HEK293 (cell line): ENCODE measurements around the gene YIF1B.

Experiments
- ATF2 ChIP-seq: fragments of 450-650 bp; formaldehyde crosslinking; IDR thresholded peaks from 2 replicates; pipeline ENCODE4 v1.5.1; 2016; ENCODE audit warnings: missing biosample characterization, missing genetic modification characterization, low read depth
- CTCF ChIP-seq: fragments of 450-650 bp; formaldehyde crosslinking; IDR thresholded peaks from 2 replicates; pipeline ENCODE4 v1.5.1; 2016; ENCODE audit warnings: missing biosample characterization, missing genetic modification characterization
- KLF1 ChIP-seq: fragments of 450-650 bp; formaldehyde crosslinking; IDR thresholded peaks from 2 replicates; pipeline ENCODE4 v1.5.1; 2016; ENCODE audit warnings: missing biosample characterization, missing genetic modification characterization
- YY1 ChIP-seq: fragments of 450-650 bp; formaldehyde crosslinking; IDR thresholded peaks from 2 replicates; pipeline ENCODE4 v1.5.1; 2018; ENCODE audit warnings: missing biosample characterization, missing genetic modification characterization
- ZBTB20 ChIP-seq: fragments of 450-650 bp; formaldehyde crosslinking; IDR thresholded peaks from 2 replicates; pipeline ENCODE4 v1.5.1; 2016; ENCODE audit warnings: missing biosample characterization, missing genetic modification characterization
- ZNF121 ChIP-seq: fragments of 450-650 bp; formaldehyde crosslinking; IDR thresholded peaks from 2 replicates; pipeline ENCODE4 v1.5.1; 2016; ENCODE audit warnings: missing biosample characterization, missing genetic modification characterization
- ZNF138 ChIP-seq: fragments of 450-650 bp; formaldehyde crosslinking; IDR thresholded peaks from 2 replicates; pipeline ENCODE4 v1.5.1; 2016; ENCODE audit warnings: missing biosample characterization, missing genetic modification characterization, borderline replicate concordance
- ZNF239 ChIP-seq: fragments of 450-650 bp; formaldehyde crosslinking; IDR thresholded peaks from 2 replicates; pipeline ENCODE4 v1.5.1; 2016; ENCODE audit warnings: missing biosample characterization, missing genetic modification characterization
- ZNF274 ChIP-seq, 2 experiments: fragments of 200-500 bp in 1 of 2; fragments of 450-650 bp in 1 of 2; sonication (Bioruptor generic) in 1 of 2; formaldehyde crosslinking in 1 of 2; IDR thresholded peaks; 2 replicates each; pipeline versions ENCODE4 v1.5.1 to v1.6.1; 2014 to 2016; ENCODE audit warnings: borderline replicate concordance in 1 of 2, inconsistent platforms in 1 of 2, low read length in 1 of 2, missing biosample characterization in 1 of 2, missing genetic modification characterization in 1 of 2
- ZNF292 ChIP-seq: fragments of 450-650 bp; formaldehyde crosslinking; IDR thresholded peaks from 2 replicates; pipeline ENCODE4 v1.5.1; 2016; ENCODE audit warnings: low read depth, missing biosample characterization, missing genetic modification characterization, borderline replicate concordance
- ZNF302 ChIP-seq: fragments of 450-650 bp; formaldehyde crosslinking; IDR thresholded peaks from 2 replicates; pipeline ENCODE4 v1.5.1; 2016; ENCODE audit warnings: missing biosample characterization, missing genetic modification characterization, low read depth
- ZNF624 ChIP-seq: fragments of 450-650 bp; formaldehyde crosslinking; IDR thresholded peaks from 2 replicates; pipeline ENCODE4 v1.5.1; 2017; ENCODE audit warnings: missing biosample characterization, missing genetic modification characterization

GRCh38 chr19:38290631-38291147 lies 25.1 kb downstream of the YIF1B start:
- no peak for TF ChIP-seq ATF2
- TF ChIP-seq CTCF (tag by site-specific recombination), result no peak
- no peak for TF ChIP-seq ZNF624
- TF ChIP-seq YY1 (tag by site-specific recombination), result no peak
- no peak for TF ChIP-seq ZNF138 (tag by site-specific recombination)
- TF ChIP-seq ZNF302 (tag by site-specific recombination), result no peak
- TF ChIP-seq ZNF274 (IDR thresholded peaks at IDR 0.05; ENCODE audit: low read length), result no peak
- no peak for TF ChIP-seq ZNF274 (tag by site-specific recombination; IDR thresholded peaks at IDR 0.05; ENCODE audit: borderline replicate concordance)
- TF ChIP-seq KLF1, result no peak
- TF ChIP-seq ZNF121, result no peak
- no peak for TF ChIP-seq ZNF292 (tag by site-specific recombination)
- no peak for TF ChIP-seq ZBTB20
- no peak for TF ChIP-seq ZNF239
